Measurements from ENCODE around the gene NUBP2.

DNA sequence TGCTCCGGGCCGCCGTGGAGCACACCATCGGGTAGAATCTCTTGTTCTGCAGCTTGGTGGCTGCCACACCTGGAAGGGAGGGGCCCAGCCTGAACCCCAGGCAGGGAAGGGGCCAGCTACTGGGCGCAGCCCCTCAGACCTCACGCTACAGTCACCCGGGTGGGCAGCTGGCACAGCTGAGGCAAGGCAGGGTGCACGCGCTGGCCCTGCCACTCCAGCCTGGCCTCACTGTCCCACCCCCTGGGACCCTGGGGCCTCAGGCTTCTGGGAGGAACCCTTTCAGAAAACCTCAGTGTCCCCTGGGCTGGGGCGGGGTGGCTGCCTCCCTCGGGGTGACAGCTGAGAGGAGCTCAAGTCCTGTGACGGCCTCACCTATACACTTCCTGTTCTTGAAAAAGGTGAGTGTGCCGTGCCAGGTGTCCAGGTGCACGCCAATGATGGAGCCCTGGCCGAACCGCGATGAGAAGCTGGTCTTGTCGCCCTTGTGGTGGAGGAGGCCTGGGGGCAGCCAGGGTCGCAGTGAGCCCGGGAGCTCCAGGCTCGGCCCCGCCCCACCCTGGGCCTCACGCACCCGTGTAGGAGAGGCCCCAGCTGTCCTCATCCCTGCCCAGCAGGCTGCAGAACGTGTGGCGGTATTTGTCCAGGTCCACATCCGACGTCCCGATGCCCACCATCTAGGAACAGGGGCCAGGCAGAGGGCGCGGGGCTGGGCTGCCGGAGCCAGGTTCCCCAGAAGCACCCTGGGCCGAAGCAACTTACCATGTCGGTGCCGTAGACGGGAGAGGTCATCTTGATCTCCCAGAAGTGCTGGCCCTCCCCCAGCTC, 5.2 kb upstream of the NUBP2 start:
- TF ChIP-seq CTCF (conservative IDR thresholded peaks at IDR 0.05; ENCODE audit: low read length) (no peak), EZH2phosphoT487 (IDR thresholded peaks at IDR 0.05; ENCODE audit: borderline replicate concordance) (no peak)
